NCI-H460 (cell line): ENCODE results near the gene NR6A1. TPM values are rescaled to one million over a fixed set of nuclear protein-coding genes. Genes with fewer than 3 reads are reported as not detected.

Source experiments
- DNase-seq: peaks from one replicate; pipeline ENCODE4 v3.0.0-alpha.2; 2016; ENCODE audit warnings: low read depth; ENCODE audit errors: extremely low read depth
- total RNA-seq: library from RNA; depleted of rRNA; stranded (reverse); fragments of >200 nt; shearing (Covaris generic); gene quantifications from 2 replicates; pipeline ENCODE4 v1.2.3, GENCODE V29; 2014

Gene NR6A1
- total RNA-seq, 1 experiment from 2014 or later: 0.89 TPM

DNA sequence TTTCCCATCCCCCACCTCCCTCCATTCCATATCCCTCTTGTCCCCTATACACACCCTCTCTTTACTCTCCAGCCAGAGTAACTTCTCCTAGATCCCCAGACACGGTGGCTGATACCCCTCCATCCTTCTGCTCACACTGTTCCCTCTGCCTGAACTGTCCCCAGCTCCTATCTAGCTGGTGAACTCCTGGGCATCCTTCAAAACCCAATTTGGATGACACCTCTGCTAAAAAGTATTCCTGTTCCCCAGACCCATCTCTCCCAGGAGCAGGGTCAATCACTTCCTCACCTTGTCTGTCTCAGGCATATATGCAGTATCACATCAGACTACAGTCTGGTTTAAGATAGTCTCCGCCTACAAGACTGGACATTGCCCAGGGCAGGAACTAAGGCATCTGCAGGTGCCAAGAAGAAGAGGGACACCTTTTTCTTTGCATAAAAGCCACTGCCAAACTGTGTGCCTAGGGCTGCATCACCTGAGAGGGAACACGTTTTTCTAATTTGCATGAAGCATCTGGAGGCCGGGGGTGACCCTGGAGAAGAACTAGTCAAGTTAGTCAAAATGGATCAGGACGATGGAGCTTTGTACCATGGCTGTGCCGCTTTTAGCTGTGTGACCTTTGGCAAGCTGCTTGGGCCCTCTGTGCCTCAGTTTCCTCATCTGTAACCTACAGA is 291.0 kb downstream of the NR6A1 start:
- no peak for DNase-seq

DNA sequence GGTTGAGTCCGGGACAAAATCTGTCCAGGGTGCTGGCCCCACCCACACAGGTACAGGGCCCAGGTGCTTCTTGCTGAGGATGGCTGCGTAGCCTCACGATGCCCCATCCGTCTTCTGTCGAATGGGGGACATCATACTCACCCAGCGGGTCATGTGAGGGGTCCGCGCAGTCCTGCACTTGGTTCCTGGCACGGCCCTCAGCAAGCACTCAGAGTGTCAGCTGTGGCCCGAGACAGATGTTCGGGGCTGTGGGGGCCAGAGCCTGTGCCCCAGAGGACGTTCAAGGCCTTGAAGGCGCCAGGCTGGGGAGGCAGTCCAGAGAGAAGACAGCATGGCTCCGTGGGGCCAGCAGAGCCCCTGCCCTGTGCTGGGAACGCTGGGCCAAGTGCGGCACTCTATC is 291.7 kb downstream of the NR6A1 start:
- no peak for DNase-seq

DNA sequence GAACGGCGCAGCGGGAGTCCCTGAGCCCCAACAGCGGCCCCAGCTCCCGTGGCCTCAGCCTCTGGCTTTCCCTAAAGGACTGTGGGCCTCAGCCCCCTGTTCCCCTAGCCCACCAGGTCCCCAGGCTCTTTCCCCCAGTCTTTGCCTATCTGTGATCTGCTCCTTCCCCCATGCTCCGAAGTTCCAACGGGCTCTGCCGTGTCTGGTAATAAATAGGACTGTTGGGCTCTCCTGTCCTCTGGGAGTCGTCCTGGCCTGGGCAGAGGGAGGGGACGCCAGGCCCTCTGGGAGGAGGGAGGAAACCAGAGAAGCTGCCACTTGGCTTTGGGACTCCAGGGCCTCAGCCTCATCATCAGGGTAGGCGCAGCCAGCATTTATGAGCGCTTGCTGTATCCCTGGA is 292.8 kb downstream of the NR6A1 start:
- no peak for DNase-seq

DNA sequence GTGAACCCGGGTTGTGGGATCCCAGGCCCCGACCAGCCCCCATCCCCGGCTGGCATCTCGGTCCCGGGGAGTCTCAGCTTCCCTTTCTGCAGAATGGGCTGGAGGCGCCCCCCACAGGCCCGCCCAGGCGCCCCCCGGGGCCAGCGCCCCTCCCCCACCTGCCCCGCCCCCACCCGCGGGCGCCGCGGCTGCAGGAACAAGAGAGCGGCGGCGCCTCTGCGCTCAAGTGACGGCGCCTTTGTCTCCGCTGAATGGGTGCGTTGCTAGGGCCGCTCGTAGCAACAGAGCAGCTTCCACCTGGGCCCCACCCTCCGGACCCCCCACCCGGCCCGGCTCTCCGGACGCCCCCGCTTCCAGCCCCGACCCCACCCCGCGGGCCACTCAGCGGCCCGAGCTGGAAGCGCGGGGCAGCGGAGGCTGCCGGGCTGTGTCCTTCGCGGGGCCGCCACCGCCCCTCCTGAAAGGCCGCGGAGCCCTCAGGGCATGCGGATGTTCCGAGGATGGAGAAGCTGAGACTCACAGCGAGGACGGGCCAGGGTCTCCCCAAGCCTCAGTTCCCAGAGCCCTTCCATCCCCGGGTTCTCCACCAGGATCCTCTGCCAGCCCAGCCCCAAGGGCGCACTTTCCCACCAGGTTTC is 293.3 kb downstream of the NR6A1 start:
- DNase-seq: no peak

DNA sequence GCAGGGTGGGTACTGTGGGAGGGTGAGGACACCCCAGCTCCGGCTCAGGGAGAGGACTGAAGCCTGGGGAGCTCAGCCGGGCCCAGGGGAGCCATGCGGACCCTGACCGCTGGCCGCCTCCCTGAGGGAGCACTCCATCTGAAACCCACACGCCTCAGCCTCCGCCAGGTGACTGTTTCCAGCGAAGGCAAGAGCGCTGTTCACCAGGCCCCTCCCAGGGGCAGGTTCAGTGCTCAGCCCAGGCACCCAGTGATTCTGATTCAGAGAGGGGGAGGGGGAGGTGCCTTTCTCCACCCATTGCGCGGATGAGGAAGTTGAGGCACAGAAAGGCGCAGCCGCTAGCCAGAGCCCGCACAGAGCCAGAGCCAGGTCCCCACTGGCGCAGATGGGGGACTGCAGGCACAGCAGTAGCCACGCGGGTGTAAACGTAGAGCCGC is 293.9 kb downstream of the NR6A1 start:
- no peak for DNase-seq

DNA sequence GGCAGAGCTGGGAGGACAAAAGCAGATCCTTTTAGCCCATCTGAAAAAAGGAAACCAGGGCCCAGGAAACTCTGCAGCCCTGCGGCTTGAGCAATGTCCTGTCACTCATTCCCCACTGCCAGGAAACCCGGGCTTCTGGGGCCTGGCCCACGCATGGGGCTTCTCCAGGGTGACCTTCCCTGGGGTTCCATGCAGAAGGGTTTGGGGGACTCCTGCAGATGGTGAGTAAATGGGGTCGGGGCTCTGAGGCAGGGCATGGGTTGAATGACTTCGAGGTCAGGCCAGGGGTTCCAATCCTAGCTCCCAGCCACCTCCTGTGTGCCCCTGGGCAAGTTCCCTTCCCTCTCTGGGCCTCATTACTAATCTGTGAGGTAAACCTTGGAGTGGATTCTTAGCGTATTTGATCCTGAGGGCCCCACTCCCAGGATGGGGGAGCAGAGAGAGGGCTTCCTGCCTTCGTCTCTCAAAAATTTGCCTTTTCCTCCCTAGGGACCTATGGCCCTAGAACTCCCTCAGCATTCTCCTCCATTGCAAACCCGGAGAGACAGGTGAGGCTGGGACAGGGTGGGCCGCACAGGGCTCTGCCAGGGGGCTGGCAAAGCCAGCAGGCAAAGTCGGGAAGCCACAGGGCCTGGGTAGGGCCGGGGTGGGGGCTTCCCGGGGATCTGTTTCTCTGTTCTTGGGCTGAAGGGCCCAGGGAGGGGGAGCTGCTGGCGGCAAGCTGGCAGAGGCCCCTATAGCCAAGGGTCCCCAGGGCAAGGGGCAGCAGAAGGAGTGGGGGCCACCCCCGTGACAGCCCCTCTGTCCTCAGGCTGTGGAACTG is 295.0 kb downstream of the NR6A1 start:
- no peak for DNase-seq

DNA sequence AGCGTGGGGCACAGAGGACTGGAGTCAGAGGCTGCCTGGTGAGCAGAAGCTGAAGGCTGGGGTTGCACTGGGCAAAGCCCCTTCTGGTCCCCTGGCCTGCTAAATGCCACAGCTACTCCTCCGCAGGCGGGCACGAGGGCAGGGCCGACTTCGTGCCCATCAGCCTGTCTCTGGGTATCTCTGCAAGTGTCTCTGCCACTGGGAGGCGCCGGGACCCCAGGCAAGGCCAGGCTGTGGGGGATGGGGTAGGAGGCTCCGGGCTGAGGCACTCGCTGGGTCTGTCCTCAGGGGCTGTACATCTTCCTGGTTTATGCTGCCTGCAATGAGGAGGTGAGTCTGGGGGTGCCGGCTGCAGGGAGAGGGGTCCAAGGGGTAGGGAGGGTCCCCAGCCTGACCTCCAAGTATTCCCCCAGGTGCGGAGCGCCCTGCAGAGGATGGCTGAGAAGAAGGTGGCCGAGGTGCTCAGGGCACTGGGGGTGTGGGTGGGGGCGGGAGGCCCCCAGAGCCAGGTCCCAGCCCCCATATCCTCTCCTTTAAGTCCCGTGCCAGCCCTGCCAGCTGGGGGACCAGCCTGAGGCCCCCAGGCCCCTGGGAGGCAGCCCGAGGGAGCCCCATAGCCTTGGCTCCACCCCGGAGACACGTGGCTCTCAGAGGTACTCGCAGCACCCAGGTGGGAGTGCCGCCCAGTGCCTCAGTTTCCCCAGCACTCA is 295.8 kb downstream of the NR6A1 start:
- no peak for DNase-seq

DNA sequence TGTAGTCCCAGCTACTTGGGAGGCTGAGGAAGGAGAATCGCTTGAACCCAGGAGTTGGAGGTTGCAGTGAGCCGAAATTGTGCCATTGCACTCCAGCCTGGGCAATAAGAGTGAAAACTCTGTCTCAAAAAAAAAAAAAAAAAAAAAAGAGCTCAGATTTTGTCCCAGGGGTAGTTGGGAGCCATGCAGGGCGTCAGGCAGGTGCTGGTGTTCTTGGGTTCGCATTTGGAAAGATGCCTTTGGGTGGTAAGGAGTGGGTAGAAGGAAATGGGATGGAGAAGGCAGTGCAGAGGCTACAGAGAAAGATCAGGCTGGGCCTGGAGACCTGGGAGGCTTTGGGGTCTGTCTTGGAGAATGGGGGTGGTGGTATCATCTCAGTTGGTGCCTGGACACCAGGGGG is 297.0 kb downstream of the NR6A1 start:
- DNase-seq: no peak

DNA sequence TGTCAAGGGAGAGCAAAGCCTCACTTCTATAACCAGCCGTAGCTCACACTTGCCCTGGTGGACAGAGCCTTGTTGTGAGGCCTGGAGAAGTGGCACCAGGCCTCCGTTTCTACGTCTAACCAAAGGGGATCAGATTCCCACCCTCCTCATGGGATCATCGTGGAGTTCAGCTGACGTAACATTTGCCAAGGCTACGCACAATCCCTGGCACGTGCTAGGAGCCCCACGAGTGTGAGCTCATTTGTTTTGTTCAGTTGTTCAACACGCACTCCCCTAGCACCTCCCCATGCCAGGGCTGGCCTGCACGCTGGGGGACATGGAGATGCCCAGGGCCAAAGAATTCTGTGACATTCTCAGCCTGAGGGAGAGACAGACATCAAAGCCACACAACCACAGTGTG is 297.8 kb downstream of the NR6A1 start:
- DNase-seq: no peak

DNA sequence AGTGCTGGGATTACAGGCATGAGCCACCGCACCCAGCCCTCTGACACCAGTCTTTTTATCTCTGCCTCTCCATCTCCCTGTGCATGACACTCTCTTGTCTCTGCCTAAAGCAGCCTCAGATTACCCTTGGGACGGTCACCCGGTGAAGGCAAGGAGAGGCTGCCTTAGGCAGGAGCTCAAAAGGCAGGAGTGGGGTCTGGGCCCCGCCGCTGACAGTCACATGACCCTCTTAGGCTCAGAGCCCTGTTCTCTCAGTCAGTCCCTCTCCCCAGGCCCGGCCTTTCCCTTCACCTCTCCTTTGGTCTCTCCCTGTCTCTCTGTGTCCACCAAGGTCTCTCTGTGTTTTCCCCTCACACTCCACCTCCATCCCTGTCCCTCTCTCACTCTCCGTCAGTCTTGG is 298.3 kb downstream of the NR6A1 start:
- DNase-seq: no peak

DNA sequence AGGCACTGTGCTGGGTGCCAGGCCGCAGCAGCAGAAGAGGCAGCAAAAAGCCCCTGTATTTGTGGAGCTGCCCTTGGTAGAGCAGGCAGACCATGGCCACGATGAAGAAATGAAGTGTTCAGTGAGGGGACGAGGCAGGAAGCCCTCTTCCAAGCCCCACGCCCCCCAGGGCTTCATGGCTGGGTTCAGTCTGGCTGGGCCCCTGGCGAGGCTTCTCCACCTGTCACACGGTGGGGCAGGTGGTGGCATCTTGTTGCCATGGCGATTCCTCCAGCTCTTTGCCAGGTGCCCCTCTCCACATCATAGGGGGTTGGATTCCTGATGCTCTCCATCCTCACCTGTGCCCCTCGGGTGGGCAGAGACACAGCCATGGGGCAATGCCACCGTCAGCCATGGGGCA is 299.4 kb downstream of the NR6A1 start:
- DNase-seq: no peak

DNA sequence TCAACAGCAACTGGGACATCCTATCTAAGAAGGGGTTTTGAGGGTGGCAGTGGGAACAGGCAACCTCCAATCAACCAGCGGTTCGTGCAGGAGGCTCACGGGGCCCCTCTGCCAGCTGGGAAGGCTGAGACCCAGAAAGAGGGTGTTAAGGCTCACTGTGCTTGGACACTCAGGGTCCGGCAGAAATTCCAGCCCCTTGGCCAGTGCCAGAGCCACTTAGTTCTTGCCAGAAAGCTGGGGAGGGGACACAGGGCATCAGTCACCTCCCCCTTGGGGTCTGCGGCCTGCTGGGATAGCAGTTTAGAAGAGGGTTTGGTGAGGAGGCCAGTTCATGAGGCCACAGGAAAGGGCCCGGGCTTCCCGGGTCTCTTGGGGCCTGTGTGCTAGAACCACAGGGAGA is 300.4 kb downstream of the NR6A1 start:
- DNase-seq: no peak

DNA sequence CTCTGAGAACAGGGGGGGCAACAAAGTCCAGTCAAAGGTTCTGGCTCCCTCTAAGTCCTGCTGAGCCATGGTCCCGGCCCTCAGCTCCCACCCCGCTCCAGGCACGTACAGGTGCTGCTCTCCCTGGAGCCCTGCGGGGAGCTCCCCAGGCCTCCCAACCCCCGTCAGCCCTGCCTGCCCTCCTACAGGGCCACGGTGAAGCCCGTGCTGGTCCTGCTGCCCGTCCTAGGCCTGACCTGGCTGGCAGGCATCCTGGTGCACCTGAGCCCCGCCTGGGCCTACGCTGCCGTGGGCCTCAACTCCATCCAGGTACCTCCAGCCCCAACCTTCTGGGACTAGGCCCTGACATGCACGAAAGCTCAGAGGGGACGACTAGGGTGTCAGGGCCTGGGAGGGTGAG is 300.8 kb downstream of the NR6A1 start:
- DNase-seq: no peak

DNA sequence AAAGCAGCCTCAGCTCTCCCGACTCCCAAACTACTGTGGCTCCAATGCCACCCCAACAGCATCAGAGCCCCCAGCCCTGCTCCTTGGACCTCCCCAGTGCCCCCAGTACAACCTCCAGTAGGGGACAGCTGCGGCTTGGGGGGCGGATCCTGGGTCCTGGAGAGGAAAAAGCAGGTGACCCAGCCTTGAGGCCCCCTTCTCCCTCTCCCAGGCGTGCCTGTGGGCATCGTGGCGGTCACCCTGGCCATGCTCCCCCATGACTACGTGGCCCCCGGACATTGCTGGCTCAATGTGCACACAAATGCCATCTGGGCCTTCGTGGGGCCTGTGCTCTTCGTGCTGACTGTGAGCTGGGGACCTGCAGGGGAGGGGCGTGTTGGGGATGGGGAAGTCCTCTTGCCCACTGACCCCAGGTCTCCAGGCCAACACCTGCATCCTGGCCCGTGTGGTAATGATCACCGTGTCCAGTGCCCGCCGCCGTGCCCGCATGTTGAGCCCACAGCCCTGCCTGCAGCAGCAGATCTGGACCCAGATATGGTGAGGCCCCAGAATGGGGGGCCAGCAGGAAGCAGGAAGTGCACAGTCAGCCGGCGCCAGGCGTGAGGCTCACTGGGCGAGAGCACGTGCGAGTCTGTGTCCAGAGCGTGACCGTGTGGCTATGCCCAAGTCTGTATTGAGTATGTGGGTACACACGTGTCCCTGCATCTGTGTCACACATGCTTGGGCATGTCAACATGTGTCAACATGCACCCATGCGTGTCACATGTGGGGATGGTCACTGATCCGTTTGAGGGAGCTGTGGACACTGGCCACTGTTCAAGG is 301.9 kb downstream of the NR6A1 start:
- no peak for DNase-seq

DNA sequence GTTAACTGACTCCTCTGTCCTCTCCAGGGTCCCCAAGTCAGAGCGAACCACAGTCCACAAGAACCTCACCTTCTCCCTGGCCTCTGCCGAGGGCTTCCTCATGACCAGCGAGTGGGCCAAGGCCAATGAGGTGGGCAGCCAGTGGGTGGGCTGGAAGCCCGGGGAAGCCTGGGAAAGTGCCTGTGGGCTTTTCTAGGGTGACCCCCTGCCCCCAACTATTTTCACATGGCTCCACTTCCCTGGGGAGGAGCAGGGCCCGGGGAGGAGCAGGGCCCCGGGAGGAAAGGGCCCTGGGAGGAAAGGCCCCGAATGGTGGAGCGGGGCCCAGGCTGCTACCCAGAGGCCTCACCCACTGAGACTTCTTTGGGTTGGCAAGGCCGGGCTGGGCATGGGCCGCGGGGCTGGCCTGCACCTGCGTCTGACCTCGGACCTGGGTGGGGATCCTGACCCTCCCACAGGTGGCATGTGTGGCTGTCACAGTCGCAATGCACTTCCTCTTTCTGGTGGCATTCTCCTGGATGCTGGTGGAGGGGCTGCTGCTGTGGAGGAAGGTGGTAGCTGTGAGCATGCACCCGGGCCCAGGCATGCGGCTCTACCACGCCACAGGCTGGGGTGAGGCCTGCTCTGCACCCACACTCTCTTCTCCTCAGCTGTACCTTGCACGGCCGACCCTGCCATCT is 302.9 kb downstream of the NR6A1 start:
- no peak for DNase-seq

DNA sequence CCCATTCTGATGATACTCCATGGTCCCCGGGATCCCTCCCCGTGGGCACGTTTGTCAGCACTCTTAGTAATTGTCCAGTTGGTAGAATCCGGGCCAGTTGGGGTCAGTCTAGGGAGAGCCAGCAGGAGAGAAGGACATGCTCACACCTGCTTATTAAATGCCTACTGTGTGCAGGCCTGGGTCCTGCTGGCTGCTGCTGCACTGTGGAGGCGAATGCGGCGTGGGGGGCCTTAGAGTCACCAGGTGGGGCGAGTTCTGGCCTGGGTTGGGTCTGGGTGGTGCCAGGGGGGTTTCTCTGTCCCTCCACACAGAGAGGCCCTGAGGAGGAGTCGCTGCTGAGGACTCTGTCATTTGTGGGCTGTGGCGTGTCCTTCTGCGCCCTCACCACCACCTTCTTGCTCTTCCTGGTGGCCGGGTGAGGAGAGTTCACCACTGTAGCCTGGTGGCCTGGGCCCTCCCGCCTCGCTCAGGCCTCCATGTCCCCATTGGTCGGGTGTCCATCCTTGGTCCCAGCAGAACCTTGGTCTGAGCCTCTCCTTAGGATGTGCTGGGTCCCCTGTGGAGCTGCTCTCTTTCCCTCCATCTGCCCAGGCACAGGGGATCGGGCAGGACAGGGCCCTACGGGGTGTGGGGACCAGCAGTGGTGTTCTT is 303.6 kb downstream of the NR6A1 start:
- no peak for DNase-seq
